Measurements from ENCODE around the gene CSNK2A1. TPM values are rescaled to one million over a fixed set of nuclear protein-coding genes. Genes with fewer than 3 reads are reported as not detected.
A peak's percentile ranks its signal among the peaks of the same experiment; 100 is the strongest.

CSNK2A1 gene
- total RNA-seq, 4 donors from 2014 or later = 67.5 to 86.3 (median 78.9) TPM

GRCh38 chr20:563187-563586 lies 19.6 kb upstream of the CSNK2A1 start:
- Histone ChIP-seq H3K4me3 (no peak overlapping the region), H3K9me3 (no peaks in the 10 kb centered on the region), H3K27ac (no peak overlapping the region), H3K36me3 (no peaks in the 10 kb centered on the region), H3K4me1 (peaks cover 0 to 14% (median under 1%) of the 10 kb centered on the region in 3 donors), H3K27me3 (peaks cover 0 to 77% (median 1%) of the 10 kb centered on the region in 4 donors)
- no peak for TF ChIP-seq POLR2A (IDR thresholded peaks at IDR 0.05)
- TF ChIP-seq, protein P1, sequence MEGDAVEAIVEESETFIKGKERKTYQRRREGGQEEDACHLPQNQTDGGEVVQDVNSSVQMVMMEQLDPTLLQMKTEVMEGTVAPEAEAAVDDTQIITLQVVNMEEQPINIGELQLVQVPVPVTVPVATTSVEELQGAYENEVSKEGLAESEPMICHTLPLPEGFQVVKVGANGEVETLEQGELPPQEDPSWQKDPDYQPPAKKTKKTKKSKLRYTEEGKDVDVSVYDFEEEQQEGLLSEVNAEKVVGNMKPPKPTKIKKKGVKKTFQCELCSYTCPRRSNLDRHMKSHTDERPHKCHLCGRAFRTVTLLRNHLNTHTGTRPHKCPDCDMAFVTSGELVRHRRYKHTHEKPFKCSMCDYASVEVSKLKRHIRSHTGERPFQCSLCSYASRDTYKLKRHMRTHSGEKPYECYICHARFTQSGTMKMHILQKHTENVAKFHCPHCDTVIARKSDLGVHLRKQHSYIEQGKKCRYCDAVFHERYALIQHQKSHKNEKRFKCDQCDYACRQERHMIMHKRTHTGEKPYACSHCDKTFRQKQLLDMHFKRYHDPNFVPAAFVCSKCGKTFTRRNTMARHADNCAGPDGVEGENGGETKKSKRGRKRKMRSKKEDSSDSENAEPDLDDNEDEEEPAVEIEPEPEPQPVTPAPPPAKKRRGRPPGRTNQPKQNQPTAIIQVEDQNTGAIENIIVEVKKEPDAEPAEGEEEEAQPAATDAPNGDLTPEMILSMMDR (IDR thresholded peaks at IDR 0.05) = no peak
- 40 to 78% methylated on average over 1 to 3 of the region's 5 CpGs for WGBS, 2 donors
- intact Hi-C loops (cut with DNase I) = loop anchor here (5.0 kb wide), 1 partner anchor 169 kb away; no protein-coding TSS in a partner anchor
- no peak for DNase-seq

GRCh38 chr20:562232-562897 lies 18.8 kb upstream of the CSNK2A1 start:
- H3K4me1 ChIP-seq = peaks cover 0 to 6% (median 0%) of the 10 kb centered on the region in 3 donors
- H3K27ac ChIP-seq = no peak overlapping the region
- H3K36me3 ChIP-seq = no peaks in the 10 kb centered on the region
- peaks cover 0 to 75% (median 0%) of the 10 kb centered on the region in 4 donors for H3K27me3 ChIP-seq
- no peaks in the 10 kb centered on the region for H3K9me3 ChIP-seq
- TF ChIP-seq, protein P1 (IDR thresholded peaks at IDR 0.05) = no peak
- TF ChIP-seq POLR2A (IDR thresholded peaks at IDR 0.05) = no peak
- no peak for DNase-seq
- intact Hi-C loops (cut with DNase I) = loop anchor here (5.0 kb wide), 1 partner anchor 170 kb away; no protein-coding TSS in a partner anchor
- H3K4me3 ChIP-seq = no peak overlapping the region
- 53 to 77% methylated on average over 4 to 5 of the region's 5 CpGs for WGBS, 2 donors

GRCh38 chr20:561437-562231 lies 18.0 kb upstream of the CSNK2A1 start:
- DNase-seq = no peak
- TF ChIP-seq POLR2A (IDR thresholded peaks at IDR 0.05) = no peak
- TF ChIP-seq, protein P1 (IDR thresholded peaks at IDR 0.05) = peak; percentile 63 to 96 (median 94)
- H3K4me1 ChIP-seq = peaks cover 0 to 6% (median 0%) of the 10 kb centered on the region in 3 donors
- intact Hi-C loops (cut with DNase I) = loop anchor here (2.0 to 5.0 kb wide), 2 partner anchors 83 to 171 kb away; no protein-coding TSS in a partner anchor
- no peak overlapping the region for H3K4me3 ChIP-seq
- H3K27ac ChIP-seq = no peak overlapping the region
- WGBS, 2 donors = 32 to 34% methylated on average over 11 of the region's 12 CpGs
- no peaks in the 10 kb centered on the region for H3K36me3 ChIP-seq
- peaks cover 0 to 74% (median 0%) of the 10 kb centered on the region in 4 donors for H3K27me3 ChIP-seq
- no peaks in the 10 kb centered on the region for H3K9me3 ChIP-seq

DNA sequence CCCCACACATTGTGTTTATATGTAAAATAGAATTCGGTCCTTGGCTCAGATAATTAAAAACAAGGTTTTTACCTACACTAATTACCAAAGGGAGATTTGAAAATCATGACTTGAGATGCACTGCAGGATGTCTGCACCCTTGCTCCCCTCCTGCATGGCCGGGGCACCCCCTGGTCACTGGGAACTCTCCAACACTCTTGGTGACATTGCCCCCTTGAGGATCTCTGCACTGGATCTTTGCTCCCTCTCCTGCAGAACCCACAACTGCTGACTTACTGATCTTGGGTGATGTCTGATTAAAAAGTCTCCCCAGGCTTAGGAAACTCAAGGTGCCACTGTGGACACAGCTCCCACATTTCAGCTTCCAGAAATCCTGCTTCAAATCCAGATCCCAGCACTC lies 17.1 kb upstream of the CSNK2A1 start:
- Histone ChIP-seq H3K27me3 (peaks cover 0 to 72% (median 0%) of the 10 kb centered on the region in 4 donors), H3K4me3 (no peak overlapping the region), H3K9me3 (no peaks in the 10 kb centered on the region), H3K27ac (no peak overlapping the region), H3K36me3 (no peaks in the 10 kb centered on the region), H3K4me1 (peaks cover 0 to 11% (median 0%) of the 10 kb centered on the region in 3 donors)
- DNase-seq = no peak
- intact Hi-C loops (cut with DNase I) = loop anchor here (2.0 to 5.0 kb wide), 2 partner anchors 84 to 172 kb away; no protein-coding TSS in a partner anchor
- no peak for TF ChIP-seq POLR2A (IDR thresholded peaks at IDR 0.05)
- TF ChIP-seq, protein P1 (IDR thresholded peaks at IDR 0.05) = no peak
- WGBS, 2 donors = 33 to 43% methylated on average over 2 of the region's 2 CpGs

- TF ChIP-seq, protein P1 (IDR thresholded peaks at IDR 0.05) = no peak
- no peak for TF ChIP-seq POLR2A (IDR thresholded peaks at IDR 0.05)
These were observed 14.5 kb upstream of the CSNK2A1 start for GRCh38 chr20:558117-558516.

More at GRCh38 chr20:558117-558516, 14.5 kb upstream of the CSNK2A1 start:
- Histone ChIP-seq H3K27me3 (peaks cover 0 to 72% (median 0%) of the 10 kb centered on the region in 4 donors), H3K36me3 (no peaks in the 10 kb centered on the region), H3K27ac (no peak overlapping the region), H3K4me1 (peaks cover 0 to 11% (median 0%) of the 10 kb centered on the region in 3 donors), H3K4me3 (no peak overlapping the region), H3K9me3 (no peaks in the 10 kb centered on the region)
- intact Hi-C loops (cut with DNase I) = no loop called here
- WGBS, 2 donors = 81% methylated on average over 2 to 3 of the region's 3 CpGs
- DNase-seq = no peak
